Measurements from ENCODE around the gene TRIP11. TPM values are rescaled to one million over a fixed set of nuclear protein-coding genes. Genes with fewer than 3 reads are reported as not detected.

The TRIP11 gene
- total RNA-seq, 2 donors from 2014 or later, result 27.3 to 32.3 TPM

- ATAC-seq, result no peak
- Mint-ChIP-seq H3K27ac (no peak overlapping the region), H3K36me3 (no peaks in the 10 kb centered on the region)
Observed at GRCh38 chr14:91945751-91946621, 93.9 kb downstream of the TRIP11 start.

DNA sequence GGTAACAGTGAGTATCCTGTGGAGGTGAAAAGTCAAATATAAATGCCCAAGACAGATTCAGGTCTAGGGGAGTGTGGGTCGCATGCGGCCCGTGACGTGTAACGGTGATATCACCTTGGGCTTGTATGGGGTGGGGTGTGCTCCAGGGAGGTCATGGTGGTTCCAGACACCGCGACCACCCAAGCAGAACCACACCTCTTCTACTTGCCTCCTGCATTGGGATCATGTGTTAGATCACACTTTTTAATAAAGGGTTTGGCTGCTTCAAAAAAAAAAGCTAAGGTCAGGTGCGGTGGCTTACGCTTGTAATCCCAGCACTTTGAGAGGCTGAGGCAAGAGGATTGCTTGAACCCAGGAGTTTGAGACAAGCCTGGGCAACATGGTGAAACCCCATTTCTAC lies 96.9 kb downstream of the TRIP11 start:
- H3K27ac Mint-ChIP-seq, result no peak overlapping the region
- no peaks in the 10 kb centered on the region for H3K9me3 Mint-ChIP-seq
- no peak for ATAC-seq
- H3K36me3 Mint-ChIP-seq, result no peaks in the 10 kb centered on the region
- DNase-seq (ENCODE audit: low spot score in 2 of 2), result no peak

More at GRCh38 chr14:91945751-91946621, 93.9 kb downstream of the TRIP11 start:
- no peaks in the 10 kb centered on the region for H3K9me3 Mint-ChIP-seq
- no peak for DNase-seq (ENCODE audit: low spot score in 2 of 2)

DNA sequence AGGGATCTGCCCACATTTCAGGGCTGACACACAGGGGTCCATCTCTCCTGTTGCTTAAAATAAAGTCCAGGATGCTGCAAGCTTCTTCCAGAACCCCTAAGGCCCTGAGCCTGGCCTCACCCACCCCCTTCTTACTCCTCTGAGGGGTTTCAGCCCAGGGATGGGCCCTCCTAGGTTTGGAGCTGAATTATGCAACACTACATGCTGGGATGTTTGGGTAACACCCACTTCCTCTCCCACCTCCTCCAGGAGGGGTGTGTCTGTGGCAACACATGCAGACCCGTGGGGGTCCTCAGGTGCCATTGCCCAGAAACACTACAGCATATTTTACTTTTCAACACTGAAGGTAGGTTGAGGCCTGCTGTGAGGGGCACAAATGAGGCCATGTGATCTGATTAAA lies 97.7 kb downstream of the TRIP11 start:
- ATAC-seq (no peak), DNase-seq (ENCODE audit: low spot score in 2 of 2) (no peak)
- no peaks in the 10 kb centered on the region for H3K36me3 Mint-ChIP-seq
- H3K27ac Mint-ChIP-seq, result no peak overlapping the region
- no peaks in the 10 kb centered on the region for H3K9me3 Mint-ChIP-seq

DNA sequence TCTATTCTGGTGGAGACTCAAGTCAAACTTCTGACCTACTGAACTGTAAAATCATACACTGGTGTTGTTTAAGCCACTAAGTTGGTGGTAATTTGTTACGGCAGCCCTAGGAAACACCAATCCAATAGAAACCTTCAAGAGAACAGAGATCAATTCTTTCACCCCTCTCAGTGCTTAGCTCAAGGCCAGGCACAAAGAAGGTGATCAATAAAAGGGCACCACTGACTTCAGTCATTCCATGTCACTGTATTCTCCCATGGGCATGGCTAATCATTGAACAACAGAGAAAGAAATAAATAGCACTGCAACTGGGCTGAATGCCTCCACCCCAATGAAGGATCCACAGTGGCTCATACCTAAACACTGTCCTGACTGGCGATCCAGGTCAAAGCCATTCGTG lies 99.7 kb downstream of the TRIP11 start:
- ATAC-seq (no peak), DNase-seq (ENCODE audit: low spot score in 2 of 2) (no peak)
- no peaks in the 10 kb centered on the region for H3K36me3 Mint-ChIP-seq
- H3K9me3 Mint-ChIP-seq, result no peaks in the 10 kb centered on the region
- H3K27ac Mint-ChIP-seq, result no peak overlapping the region

- no peak for DNase-seq (ENCODE audit: low spot score in 2 of 2)
- no peaks in the 10 kb centered on the region for H3K9me3 Mint-ChIP-seq
- H3K27ac Mint-ChIP-seq, result no peak overlapping the region
- no peaks in the 10 kb centered on the region for H3K36me3 Mint-ChIP-seq
- no peak for ATAC-seq
Observed at GRCh38 chr14:91935586-91935985, 104.3 kb downstream of the TRIP11 start.

DNA sequence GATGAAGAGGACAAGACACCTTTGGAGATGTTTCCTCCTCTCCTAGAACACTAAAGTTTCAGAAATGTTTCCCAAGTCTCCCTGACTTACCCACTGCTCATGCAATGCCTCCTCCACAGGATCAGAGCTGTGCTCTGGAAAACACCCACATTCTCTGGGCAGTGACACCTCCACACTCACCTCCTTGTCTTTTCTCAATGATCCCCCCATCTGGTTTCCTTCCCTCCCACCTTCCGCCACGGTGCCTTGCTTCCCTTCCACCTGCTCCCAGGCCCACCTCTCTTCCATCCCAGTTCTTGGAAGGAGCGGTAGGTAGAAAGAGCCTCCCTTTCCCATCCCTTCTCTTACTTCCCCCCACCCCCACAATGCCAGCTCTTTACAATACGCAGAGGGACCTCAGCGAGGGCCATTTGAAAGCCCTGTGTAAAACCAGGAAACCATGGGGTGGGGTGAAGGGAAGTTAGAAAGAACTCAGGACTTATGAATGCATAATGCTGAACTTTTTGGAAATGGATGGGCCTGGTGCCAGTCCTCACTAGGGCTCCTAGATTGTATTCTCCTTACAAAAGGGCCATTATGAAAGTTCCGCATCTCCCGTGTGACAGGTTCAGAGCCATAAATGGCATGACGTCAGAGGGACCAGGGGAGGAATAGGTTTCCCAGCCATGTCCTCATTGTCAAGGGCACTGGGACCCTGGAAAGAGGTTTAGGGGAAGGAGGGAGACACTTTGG lies 105.1 kb downstream of the TRIP11 start:
- no peaks in the 10 kb centered on the region for H3K9me3 Mint-ChIP-seq
- DNase-seq (ENCODE audit: low spot score in 2 of 2), result no peak
- H3K36me3 Mint-ChIP-seq, result no peaks in the 10 kb centered on the region
- no peak overlapping the region for H3K27ac Mint-ChIP-seq
- no peak for ATAC-seq

DNA sequence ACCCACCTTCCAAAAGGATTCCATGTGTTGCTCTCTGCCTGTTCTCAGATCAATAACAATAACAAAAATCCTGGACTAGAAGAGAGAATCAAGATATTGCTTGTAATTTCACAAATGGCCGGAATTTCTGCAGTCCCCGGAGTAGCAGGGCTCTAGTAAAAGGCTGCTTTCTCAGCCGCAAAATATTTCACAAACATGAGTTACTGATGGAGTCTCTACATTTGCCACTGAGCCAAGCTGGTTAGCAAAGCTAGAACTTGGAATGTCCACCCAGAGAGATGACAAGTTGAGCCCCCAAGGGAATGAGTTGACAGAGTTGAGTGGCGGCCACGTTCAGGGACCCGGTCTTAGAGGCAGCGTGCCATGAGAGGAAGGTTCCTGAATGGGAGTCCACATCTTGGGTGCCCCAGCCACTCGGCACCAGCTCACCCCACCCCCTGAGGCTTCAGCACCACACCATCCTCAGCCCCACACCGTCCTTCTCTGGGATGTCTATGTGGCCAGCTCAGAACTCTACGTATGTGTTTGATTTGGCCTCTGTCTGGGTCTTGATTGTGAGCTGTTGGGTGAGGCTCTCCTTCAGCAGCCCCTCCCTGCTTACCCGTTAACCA lies 108.3 kb downstream of the TRIP11 start:
- no peaks in the 10 kb centered on the region for H3K36me3 Mint-ChIP-seq
- DNase-seq (ENCODE audit: low spot score in 2 of 2), result no peak
- peak overlapping the region in 1 of 2 donors; percentile 4 for H3K27ac Mint-ChIP-seq
- H3K9me3 Mint-ChIP-seq, result no peaks in the 10 kb centered on the region
- no peak for ATAC-seq

GRCh38 chr14:91929700-91930099 lies 110.2 kb downstream of the TRIP11 start:
- no peak overlapping the region for H3K27ac Mint-ChIP-seq
- DNase-seq (ENCODE audit: low spot score in 2 of 2) (no peak), ATAC-seq (no peak)
- no peaks in the 10 kb centered on the region for H3K36me3 Mint-ChIP-seq
- H3K9me3 Mint-ChIP-seq, result no peaks in the 10 kb centered on the region

GRCh38 chr14:91927800-91928199 lies 112.1 kb downstream of the TRIP11 start:
- Mint-ChIP-seq H3K9me3 (no peaks in the 10 kb centered on the region), H3K27ac (peak overlapping the region in 1 of 2 donors; percentile 25), H3K36me3 (no peaks in the 10 kb centered on the region)
- ATAC-seq (no peak), DNase-seq (ENCODE audit: low spot score in 2 of 2) (no peak)

DNA sequence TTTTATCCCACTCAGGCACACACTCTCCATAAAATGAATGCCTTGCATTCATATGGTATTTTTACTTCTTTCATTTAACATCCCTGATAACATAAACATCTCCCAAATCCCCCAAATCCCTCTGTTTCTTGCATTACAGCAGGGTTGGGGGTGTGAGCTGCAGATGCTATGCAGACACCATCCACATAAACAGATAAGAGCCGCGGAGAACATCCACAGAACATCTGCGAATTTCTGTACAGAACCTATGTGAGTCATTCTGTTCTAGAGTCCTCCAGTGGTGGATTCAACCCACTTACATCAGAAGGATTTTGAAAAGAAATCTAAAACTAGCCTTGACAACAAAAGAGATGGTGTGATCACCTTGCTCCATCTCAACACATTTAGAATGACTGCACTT lies 112.7 kb downstream of the TRIP11 start:
- H3K9me3 Mint-ChIP-seq, result no peaks in the 10 kb centered on the region
- ATAC-seq (no peak), DNase-seq (ENCODE audit: low spot score in 2 of 2) (no peak)
- no peaks in the 10 kb centered on the region for H3K36me3 Mint-ChIP-seq
- no peak overlapping the region for H3K27ac Mint-ChIP-seq

DNA sequence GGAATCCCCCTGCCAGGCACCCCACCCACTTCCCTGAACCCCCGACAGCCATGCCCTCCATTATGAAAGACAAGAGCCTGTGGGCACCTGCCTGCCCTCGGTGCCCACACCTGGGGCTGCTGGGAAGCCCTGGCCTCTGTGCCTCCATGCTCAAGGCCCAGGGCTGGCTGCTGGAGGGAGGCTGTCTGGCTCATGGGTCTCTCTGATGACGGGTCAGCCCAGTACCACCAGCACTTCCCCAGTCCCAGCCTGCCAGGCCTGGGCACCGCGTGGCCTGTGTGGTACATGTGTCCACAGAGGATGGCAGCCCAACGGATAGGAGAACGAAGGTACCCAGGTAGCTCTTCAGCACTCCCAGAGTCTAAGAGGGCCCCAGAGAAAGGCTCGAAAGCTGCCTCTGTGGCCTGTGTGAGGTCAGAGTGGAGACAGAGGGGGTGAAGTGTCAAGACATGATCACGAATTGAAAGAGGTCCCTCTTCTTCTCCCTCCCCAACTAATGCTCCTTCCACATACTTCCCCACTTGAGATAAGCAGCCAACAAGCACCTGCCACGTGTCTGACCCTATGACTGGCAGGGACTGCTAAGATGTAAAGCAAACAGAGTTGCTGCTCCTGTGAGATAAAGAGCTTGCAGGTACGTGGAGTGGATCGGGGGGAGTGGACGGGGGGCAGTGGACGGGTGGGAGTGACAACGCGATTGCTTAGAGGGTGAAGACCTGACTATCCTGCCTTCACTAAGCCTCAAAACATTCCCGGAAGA lies 113.5 kb downstream of the TRIP11 start:
- ATAC-seq (no peak), DNase-seq (ENCODE audit: low spot score in 2 of 2) (no peak)
- Mint-ChIP-seq H3K36me3 (no peaks in the 10 kb centered on the region), H3K27ac (no peak overlapping the region), H3K9me3 (no peaks in the 10 kb centered on the region)

DNA sequence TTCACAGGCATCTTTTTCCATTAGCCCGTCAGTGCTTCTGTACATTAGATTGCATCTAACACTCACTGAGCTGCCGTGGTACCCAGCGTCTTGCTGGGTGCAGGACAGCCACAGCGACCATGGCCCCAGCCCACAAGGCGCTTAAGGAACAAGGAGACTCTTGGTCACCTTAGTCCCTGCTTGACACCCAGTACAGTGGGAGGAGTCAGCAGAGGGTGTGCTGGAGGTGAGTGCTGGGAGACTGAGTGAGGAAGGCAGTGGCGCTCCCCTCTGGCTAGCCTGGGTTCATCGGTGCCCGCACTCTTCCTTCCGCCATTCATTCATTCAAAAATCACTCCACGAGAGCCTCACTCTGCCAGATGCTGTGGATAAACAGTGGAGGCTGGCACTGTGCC lies 114.1 kb downstream of the TRIP11 start:
- ATAC-seq (no peak), DNase-seq (ENCODE audit: low spot score in 2 of 2) (no peak)
- Mint-ChIP-seq H3K36me3 (no peaks in the 10 kb centered on the region), H3K27ac (no peak overlapping the region), H3K9me3 (no peaks in the 10 kb centered on the region)

DNA sequence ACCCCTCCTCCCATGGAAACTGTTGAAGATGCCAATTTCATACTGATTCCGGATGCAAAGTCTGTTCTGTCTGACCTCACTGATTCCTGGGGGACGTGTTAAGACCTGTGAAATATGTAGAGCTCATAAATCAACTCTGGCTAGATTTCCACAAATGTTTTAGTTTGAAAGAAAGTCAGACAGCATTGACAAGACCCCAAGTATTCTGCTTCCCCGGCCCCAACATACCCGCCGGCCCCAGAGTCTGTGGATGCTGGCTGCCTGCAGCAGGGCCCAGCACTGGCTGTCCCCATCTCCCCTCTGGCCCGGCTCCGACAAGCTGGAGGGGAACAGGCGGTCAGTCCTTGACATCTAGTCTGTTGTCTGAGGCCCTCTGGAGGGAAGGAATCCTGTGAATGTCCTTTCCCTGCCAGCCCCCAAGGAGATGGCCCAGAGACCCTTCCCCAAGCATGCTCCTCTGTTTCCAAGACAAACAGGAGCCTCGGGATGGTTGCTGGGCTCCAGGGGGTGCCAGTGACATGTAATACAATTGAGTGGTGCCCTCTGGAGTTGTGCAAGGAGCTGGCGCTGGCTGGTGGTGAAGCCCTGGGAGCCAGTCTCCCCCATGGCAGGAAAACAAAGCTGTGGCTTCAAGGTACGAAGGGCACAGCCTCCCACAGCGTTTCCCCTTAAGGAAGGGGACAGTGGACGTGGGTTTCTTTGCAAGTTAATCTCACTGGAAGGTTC lies 114.7 kb downstream of the TRIP11 start:
- DNase-seq (ENCODE audit: low spot score in 2 of 2) (no peak), ATAC-seq (no peak)
- Mint-ChIP-seq H3K36me3 (no peaks in the 10 kb centered on the region), H3K27ac (no peak overlapping the region), H3K9me3 (no peaks in the 10 kb centered on the region)

DNA sequence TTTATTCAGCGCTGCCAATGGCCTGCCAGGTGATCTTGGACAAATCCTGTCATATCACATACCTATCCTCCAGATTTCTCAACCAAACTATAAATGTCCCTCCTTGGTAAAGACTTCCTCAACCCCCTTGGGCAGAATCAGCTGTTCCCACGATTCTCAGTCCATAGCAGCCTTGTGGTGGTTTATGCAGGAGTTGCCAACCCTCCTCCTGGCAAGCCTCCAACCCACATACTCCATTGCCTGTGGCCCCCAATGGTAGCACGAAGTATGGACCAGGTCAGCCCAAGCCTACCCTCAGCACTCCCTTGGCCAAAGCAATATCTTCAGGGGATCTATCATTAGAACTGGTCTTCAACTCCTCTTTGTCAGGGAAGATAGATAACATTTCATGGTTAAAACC lies 119.3 kb downstream of the TRIP11 start:
- no peaks in the 10 kb centered on the region for H3K36me3 Mint-ChIP-seq
- H3K9me3 Mint-ChIP-seq, result peaks cover 0 to 3% of the 10 kb centered on the region in 2 donors
- H3K27ac Mint-ChIP-seq, result no peak overlapping the region
- DNase-seq (ENCODE audit: low spot score in 2 of 2) (no peak), ATAC-seq (no peak)

- no peak for DNase-seq (ENCODE audit: low spot score in 2 of 2)
- ATAC-seq, result no peak
- no peaks in the 10 kb centered on the region for H3K36me3 Mint-ChIP-seq
- no peak overlapping the region for H3K27ac Mint-ChIP-seq
- peaks cover 0 to 4% of the 10 kb centered on the region in 2 donors for H3K9me3 Mint-ChIP-seq
Observed at GRCh38 chr14:91919814-91920213, 120.0 kb downstream of the TRIP11 start.

GRCh38 chr14:91918186-91918883 lies 121.5 kb downstream of the TRIP11 start:
- ATAC-seq (no peak), DNase-seq (ENCODE audit: low spot score in 2 of 2) (no peak)
- peak overlapping the region in 1 of 2 donors; percentile 18 for H3K27ac Mint-ChIP-seq
- H3K36me3 Mint-ChIP-seq, result no peaks in the 10 kb centered on the region
- H3K9me3 Mint-ChIP-seq, result peaks cover 0 to 4% of the 10 kb centered on the region in 2 donors

Data from activated naive CD4-positive, alpha-beta T cell treated with anti-CD3 and anti-CD28 coated beads, Interleukin-2, amount 50 U/mL, for 72 hours (primary cell).